H9 (cell line): Measurements from ENCODE around the gene GRWD1. TPM values are rescaled to one million over a fixed set of nuclear protein-coding genes. Genes with fewer than 3 reads are reported as not detected.

Experiments
- DNase-seq: peaks from one replicate; pipeline ENCODE4 v3.0.0-alpha.2; 2017
- H2AFZ ChIP-seq: one replicate; pipeline ENCODE4 v1.6.1; 2013; ENCODE audit warnings: mild to moderate bottlenecking, low read length, control low read depth, moderate library complexity
- H2AK5ac ChIP-seq: 2 replicates; pipeline ENCODE4 v1.6.1; 2013; ENCODE audit warnings: low read length, control low read depth, mixed read lengths; ENCODE audit not compliant: insufficient read length
- H2BK120ac ChIP-seq: one replicate; pipeline ENCODE4 v1.6.1; 2013; ENCODE audit warnings: low read depth, mild to moderate bottlenecking, low read length, control low read depth, inconsistent platforms; ENCODE audit not compliant: poor library complexity, severe bottlenecking
- H2BK12ac ChIP-seq: 2 replicates; pipeline ENCODE4 v1.6.1; 2013; ENCODE audit warnings: low read length, control low read depth, mixed read lengths, low read depth; ENCODE audit not compliant: insufficient read length
- H2BK15ac ChIP-seq: 2 replicates; pipeline ENCODE4 v1.6.1; 2013; ENCODE audit warnings: low read depth, low read length, control low read depth
- H2BK20ac ChIP-seq: one replicate; pipeline ENCODE4 v1.6.1; 2013; ENCODE audit warnings: low read depth, mild to moderate bottlenecking, low read length, control low read depth, inconsistent platforms; ENCODE audit not compliant: poor library complexity, severe bottlenecking
- H2BK5ac ChIP-seq: 2 replicates; pipeline ENCODE4 v1.6.1; 2013; ENCODE audit warnings: low read length, control low read depth, mixed read lengths; ENCODE audit not compliant: insufficient read length
- H3K14ac ChIP-seq: 2 replicates; pipeline ENCODE4 v1.6.1; 2013; ENCODE audit warnings: low read length, control low read depth; ENCODE audit not compliant: insufficient read depth
- H3K18ac ChIP-seq: 2 replicates; pipeline ENCODE4 v1.6.1; 2013; ENCODE audit warnings: low read depth, mild to moderate bottlenecking, mixed read lengths, low read length, control low read depth; ENCODE audit not compliant: insufficient read length
- H3K23ac ChIP-seq: 2 replicates; pipeline ENCODE4 v1.6.1; 2013; ENCODE audit warnings: low read length, control low read depth, mixed read lengths, low read depth; ENCODE audit not compliant: insufficient read length
- H3K23me2 ChIP-seq: 2 replicates; pipeline ENCODE4 v1.6.1; 2013; ENCODE audit warnings: low read depth, mild to moderate bottlenecking, mixed read lengths, low read length, control low read depth; ENCODE audit not compliant: insufficient read length, poor library complexity, severe bottlenecking
- H3K27ac ChIP-seq: 2 replicates; pipeline ENCODE4 v1.5.1; 2013; ENCODE audit warnings: low read length, control low read depth, mixed read lengths, low read depth; ENCODE audit not compliant: insufficient read length
- H3K27me3 ChIP-seq: 2 replicates; pipeline ENCODE4 v1.6.1; 2013; ENCODE audit warnings: low read length, control low read depth, inconsistent platforms; ENCODE audit not compliant: insufficient read depth
- H3K4ac ChIP-seq: 2 replicates; pipeline ENCODE4 v1.6.1; 2013; ENCODE audit warnings: low read depth, mild to moderate bottlenecking, control low read depth, inconsistent platforms, low read length, moderate library complexity
- H3K4me1 ChIP-seq: 2 replicates; pipeline ENCODE4 v1.6.1; 2013; ENCODE audit warnings: low read length, control low read depth, inconsistent platforms; ENCODE audit not compliant: insufficient read depth
- H3K4me2 ChIP-seq: 2 replicates; pipeline ENCODE4 v1.6.1; 2013; ENCODE audit warnings: low read length, control low read depth, mixed read lengths; ENCODE audit not compliant: insufficient read length, insufficient read depth
- H3K56ac ChIP-seq: 2 replicates; pipeline ENCODE4 v1.6.1; 2013; ENCODE audit warnings: low read depth, mild to moderate bottlenecking, mixed read lengths, low read length, control low read depth; ENCODE audit not compliant: insufficient read length
- H3K79me1 ChIP-seq: 2 replicates; pipeline ENCODE4 v1.6.1; 2013; ENCODE audit warnings: low read depth, mild to moderate bottlenecking, moderate library complexity, low read length, control low read depth, inconsistent platforms; ENCODE audit not compliant: insufficient read depth, poor library complexity, severe bottlenecking
- H3K79me2 ChIP-seq: 2 replicates; pipeline ENCODE4 v1.6.1; 2013; ENCODE audit warnings: low read length, control low read depth, inconsistent platforms; ENCODE audit not compliant: insufficient read depth
- H3K9ac ChIP-seq: 2 replicates; pipeline ENCODE4 v1.6.1; 2013; ENCODE audit warnings: low read length, control low read depth, mixed read lengths; ENCODE audit not compliant: insufficient read length; ENCODE audit errors: extremely low read depth
- H3K9me3 ChIP-seq: one replicate; pipeline ENCODE4 v1.6.1; 2013; ENCODE audit warnings: low read depth, low read length, inconsistent platforms; ENCODE audit not compliant: control insufficient read depth
- H3T11ph ChIP-seq: one replicate; pipeline ENCODE4 v1.6.1; 2013; ENCODE audit warnings: mild to moderate bottlenecking, low read length, control low read depth, inconsistent platforms
- H4K20me1 ChIP-seq: one replicate; pipeline ENCODE4 v1.6.1; 2013; ENCODE audit not compliant: control insufficient read depth, insufficient read length, insufficient read depth
- H4K5ac ChIP-seq: 2 replicates; pipeline ENCODE4 v1.6.1; 2013; ENCODE audit warnings: low read depth, mild to moderate bottlenecking, mixed read lengths, low read length, control low read depth; ENCODE audit not compliant: insufficient read length
- H4K8ac ChIP-seq: replicated peaks from 2 replicates; pipeline ENCODE4 v1.6.1; 2013; ENCODE audit warnings: low read length, control low read depth, mixed read lengths, low read depth; ENCODE audit not compliant: insufficient read length
- H4K91ac ChIP-seq: 2 replicates; pipeline ENCODE4 v1.6.1; 2013; ENCODE audit warnings: low read depth, mild to moderate bottlenecking, moderate library complexity, mixed read lengths, low read length, control low read depth; ENCODE audit not compliant: insufficient read length
- H3K27ac Mint-ChIP-seq, 3 experiments: 2 replicates in 2 of 3; 3 replicates in 1 of 3; pipeline ENCODE4 v1.8.0; 2020 to 2021; ENCODE audit warnings: mixed read lengths in 3 of 3, mild to moderate bottlenecking in 1 of 3, moderate library complexity in 1 of 3
- H3K27me3 Mint-ChIP-seq: 2 replicates; pipeline ENCODE4 v1.8.0; 2021; ENCODE audit warnings: low read depth, mild to moderate bottlenecking, moderate library complexity, mixed read lengths
- H3K36me3 Mint-ChIP-seq, 3 experiments: 2 replicates in 2 of 3; 3 replicates in 1 of 3; pipeline ENCODE4 v1.8.0; 2020 to 2021; ENCODE audit warnings: low read depth in 3 of 3, mixed read lengths in 3 of 3; ENCODE audit not compliant: insufficient read depth in 1 of 3
- H3K4me1 Mint-ChIP-seq, 2 experiments: 2 replicates each; pipeline ENCODE4 v1.8.0; 2020; ENCODE audit warnings: mixed read lengths in 2 of 2
- H3K4me3 Mint-ChIP-seq, 2 experiments: 2 replicates in 1 of 2; 3 replicates in 1 of 2; pipeline ENCODE4 v1.8.0; 2020 to 2021; ENCODE audit warnings: mild to moderate bottlenecking in 2 of 2, mixed read lengths in 2 of 2, moderate library complexity in 1 of 2
- H3K9me3 Mint-ChIP-seq, 2 experiments: 2 replicates in 1 of 2; 3 replicates in 1 of 2; pipeline ENCODE4 v1.8.0; 2020; ENCODE audit warnings: mild to moderate bottlenecking in 2 of 2, mixed read lengths in 2 of 2, moderate library complexity in 1 of 2
- WGBS: extraction: QIAGEN DNeasy Blood & Tissue Kit; methylation state at CpG from one replicate; pipeline ENCODE4 v1.1.7; 2013; ENCODE audit warnings: missing lambda C conversion rate, low lambda C conversion rate, mixed read lengths; ENCODE audit not compliant: insufficient read length; ENCODE audit errors: extremely low coverage; 5-methylcytosine and 5-hydroxymethylcytosine counted together
- total RNA-seq: library from RNA; stranded (reverse); gene quantifications from 2 replicates; pipeline ENCODE4 v1.2.1, GENCODE V29; 2021
- TF ChIP-seq, protein P1 (sequence below): fragments of 200-600 bp; sonication (generic); conservative IDR thresholded peaks from 3 replicates; pipeline ENCODE4 v1.8.0; 2021; ENCODE audit warnings: antibody characterized with exemption, mild to moderate bottlenecking

The GRWD1 gene
- total RNA-seq, 1 experiment from 2014 or later = 92.0 TPM

- H3K27me3 Mint-ChIP-seq = peaks cover 6% of the 10 kb centered on the region
- Histone ChIP-seq H3K27ac (no peak overlapping the region), H4K5ac (no peak overlapping the region), H3K27me3 (no peaks in the 10 kb centered on the region), H3K9ac (no peak overlapping the region), H3K56ac (no peak overlapping the region), H2AFZ (no peak overlapping the region), H3K4ac (no peak overlapping the region), H4K20me1 (no peaks in the 10 kb centered on the region), H3K23ac (no peak overlapping the region), H3K23me2 (peaks cover 12% of the 10 kb centered on the region), H2BK120ac (no peak overlapping the region), H3K4me2 (peak overlapping the region; percentile 41), H2BK20ac (no peak overlapping the region), H4K91ac (no peak overlapping the region), H2BK5ac (no peak overlapping the region), H2BK15ac (no peak overlapping the region), H4K8ac (no peak overlapping the region), H3K79me1 (no peaks in the 10 kb centered on the region), H3K9me3 (no peaks in the 10 kb centered on the region), H2AK5ac (no peak overlapping the region), H2BK12ac (no peak overlapping the region), H3K14ac (no peak overlapping the region), H3T11ph (no peak overlapping the region), H3K4me1 (no peaks in the 10 kb centered on the region), H3K18ac (no peak overlapping the region), H3K79me2 (no peaks in the 10 kb centered on the region)
- DNase-seq = peak; percentile 31
- WGBS = no CpG with 5 or more reads among the region's 32 CpGs
- H3K36me3 Mint-ChIP-seq = peaks cover 0 to 5% (median under 1%) of the 10 kb centered on the region in 3 experiments; a peak in 4 of 7 replicates
- TF ChIP-seq, protein P1, sequence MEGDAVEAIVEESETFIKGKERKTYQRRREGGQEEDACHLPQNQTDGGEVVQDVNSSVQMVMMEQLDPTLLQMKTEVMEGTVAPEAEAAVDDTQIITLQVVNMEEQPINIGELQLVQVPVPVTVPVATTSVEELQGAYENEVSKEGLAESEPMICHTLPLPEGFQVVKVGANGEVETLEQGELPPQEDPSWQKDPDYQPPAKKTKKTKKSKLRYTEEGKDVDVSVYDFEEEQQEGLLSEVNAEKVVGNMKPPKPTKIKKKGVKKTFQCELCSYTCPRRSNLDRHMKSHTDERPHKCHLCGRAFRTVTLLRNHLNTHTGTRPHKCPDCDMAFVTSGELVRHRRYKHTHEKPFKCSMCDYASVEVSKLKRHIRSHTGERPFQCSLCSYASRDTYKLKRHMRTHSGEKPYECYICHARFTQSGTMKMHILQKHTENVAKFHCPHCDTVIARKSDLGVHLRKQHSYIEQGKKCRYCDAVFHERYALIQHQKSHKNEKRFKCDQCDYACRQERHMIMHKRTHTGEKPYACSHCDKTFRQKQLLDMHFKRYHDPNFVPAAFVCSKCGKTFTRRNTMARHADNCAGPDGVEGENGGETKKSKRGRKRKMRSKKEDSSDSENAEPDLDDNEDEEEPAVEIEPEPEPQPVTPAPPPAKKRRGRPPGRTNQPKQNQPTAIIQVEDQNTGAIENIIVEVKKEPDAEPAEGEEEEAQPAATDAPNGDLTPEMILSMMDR = no peak
- peaks cover 8 to 27% of the 10 kb centered on the region in 2 experiments for H3K4me1 Mint-ChIP-seq
- peak overlapping the region in 2 of 3 experiments; percentile 95 to 99; a peak in 4 of 7 replicates for H3K27ac Mint-ChIP-seq
- no peaks in the 10 kb centered on the region for H3K9me3 Mint-ChIP-seq
- H3K4me3 Mint-ChIP-seq = peak overlapping the region; percentile 75 to 80
These were observed 55.2 kb downstream of the GRWD1 start for GRCh38 chr19:48500830-48501493.
